ENCODE measurements around the gene UNC5A.

UNC5A gene

DNA sequence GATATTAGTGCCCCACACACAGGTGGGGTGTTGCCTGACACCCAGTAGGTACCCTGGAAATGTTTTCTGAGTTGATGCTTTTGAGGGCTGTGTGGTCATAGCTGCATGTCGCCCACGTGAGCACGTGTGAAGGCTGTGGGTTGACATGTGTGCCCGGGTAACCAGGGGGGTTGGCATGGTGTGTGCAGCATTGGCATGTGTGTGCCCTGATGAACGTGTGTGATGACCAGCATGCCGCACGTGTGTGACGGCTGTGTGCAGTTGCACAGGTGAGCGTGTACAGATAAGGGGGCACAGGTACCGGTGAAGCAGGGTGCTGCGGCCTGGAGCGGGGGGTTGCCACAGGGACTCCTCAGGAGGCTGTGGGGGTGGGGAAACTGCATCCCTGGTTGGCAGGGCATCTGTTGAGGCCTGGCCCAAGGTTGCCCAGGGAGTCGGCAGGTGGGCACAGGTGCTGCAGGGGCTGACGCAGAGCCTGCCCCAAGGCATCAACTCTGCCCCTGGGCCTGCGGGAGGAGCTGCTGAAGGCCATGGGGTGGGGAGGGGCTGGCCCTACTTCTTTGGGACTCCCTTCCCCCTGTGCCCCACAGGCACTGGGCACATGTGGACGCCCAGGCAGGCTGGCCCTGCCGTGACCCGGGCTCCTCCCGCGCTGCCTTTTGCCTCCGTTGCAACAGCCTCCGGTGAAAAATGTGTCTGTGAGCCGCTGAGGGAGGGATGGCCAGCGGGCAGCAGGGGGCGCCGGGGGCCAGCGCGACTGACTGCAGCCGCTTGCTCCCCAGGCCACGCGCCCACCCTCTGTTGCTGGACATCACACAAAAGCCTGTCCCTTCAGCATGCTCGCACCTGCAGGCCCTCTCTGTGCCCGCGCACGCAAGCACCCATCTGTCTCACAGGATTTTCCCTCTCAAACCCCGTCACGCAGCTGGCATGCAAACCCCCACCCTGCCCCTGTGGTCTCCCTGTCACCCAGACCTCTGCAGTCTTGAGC lies 2.2 kb downstream of the UNC5A start:
- no peak for DNase-seq (ENCODE audit: low read depth in 1 of 2, low spot score in 1 of 2)
- TF ChIP-seq JUND (IDR thresholded peaks at IDR 0.05; ENCODE audit: low read depth), result no peak
- in situ Hi-C loops (cut with HindIII; ENCODE audit: low pct_unique_long_range_greater_than_20kb, low sequenced_read_pairs), result no loop called here

DNA sequence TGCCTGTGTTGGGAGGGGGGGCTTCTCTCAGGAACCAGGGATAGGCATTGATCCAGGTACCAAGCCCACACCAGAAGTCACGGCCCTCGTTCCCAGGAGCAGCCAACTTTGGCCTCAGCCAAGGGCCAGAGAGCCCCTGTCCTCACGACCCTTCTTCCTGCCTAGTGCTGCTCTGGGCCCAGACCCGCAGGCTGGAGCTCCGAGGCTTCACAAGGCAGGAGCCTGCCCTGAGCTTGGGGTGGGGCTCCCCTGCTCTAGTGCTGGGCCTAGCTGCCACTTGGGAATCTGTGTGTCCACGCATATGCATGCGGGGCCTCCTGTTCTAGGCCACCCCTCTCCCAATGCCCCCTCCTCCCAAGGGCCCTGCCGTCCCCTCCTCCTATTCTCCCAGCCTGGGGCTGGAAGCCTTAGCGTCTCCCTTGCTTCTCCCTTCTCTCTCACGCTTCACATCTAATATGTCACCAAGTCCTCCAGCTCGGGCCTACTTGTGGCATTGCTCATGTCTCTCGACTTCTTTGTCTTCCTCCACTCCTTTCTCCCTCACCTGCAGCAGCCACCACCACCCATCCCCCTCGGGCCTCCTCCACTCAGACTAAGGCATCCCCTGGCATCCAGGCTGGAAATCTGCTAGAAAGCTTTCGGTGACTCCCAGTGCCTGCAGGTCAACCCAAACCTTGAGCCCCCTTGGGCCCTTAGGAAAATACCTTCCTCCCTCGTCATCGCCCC lies 3.4 kb downstream of the UNC5A start:
- no peak for DNase-seq (ENCODE audit: low read depth in 1 of 2, low spot score in 1 of 2)
- in situ Hi-C loops (cut with HindIII; ENCODE audit: low pct_unique_long_range_greater_than_20kb, low sequenced_read_pairs), result no loop called here
- no peak for TF ChIP-seq JUND (IDR thresholded peaks at IDR 0.05; ENCODE audit: low read depth)

DNA sequence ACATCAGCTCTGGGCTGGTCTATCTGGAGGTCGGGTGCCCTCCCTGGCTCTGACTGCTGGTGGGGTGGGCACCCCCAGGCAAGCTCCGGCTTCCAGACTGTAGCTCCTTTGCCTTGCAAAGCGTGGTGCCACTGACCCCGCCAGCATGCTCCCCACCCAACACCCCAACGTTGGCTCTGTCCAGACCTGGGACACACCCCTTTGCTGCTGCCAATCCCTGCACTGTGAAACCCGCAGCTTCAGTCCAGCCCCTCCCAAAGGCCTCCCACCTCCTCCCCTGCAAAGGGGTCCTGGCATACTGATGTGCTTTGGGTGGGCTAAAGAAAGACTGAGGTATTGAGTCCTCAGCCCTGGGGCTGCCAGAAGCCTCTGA lies 3.9 kb downstream of the UNC5A start:
- TF ChIP-seq JUND (IDR thresholded peaks at IDR 0.05; ENCODE audit: low read depth), result no peak
- in situ Hi-C loops (cut with HindIII; ENCODE audit: low pct_unique_long_range_greater_than_20kb, low sequenced_read_pairs), result no loop called here
- DNase-seq (ENCODE audit: low read depth in 1 of 2, low spot score in 1 of 2), result no peak

DNA sequence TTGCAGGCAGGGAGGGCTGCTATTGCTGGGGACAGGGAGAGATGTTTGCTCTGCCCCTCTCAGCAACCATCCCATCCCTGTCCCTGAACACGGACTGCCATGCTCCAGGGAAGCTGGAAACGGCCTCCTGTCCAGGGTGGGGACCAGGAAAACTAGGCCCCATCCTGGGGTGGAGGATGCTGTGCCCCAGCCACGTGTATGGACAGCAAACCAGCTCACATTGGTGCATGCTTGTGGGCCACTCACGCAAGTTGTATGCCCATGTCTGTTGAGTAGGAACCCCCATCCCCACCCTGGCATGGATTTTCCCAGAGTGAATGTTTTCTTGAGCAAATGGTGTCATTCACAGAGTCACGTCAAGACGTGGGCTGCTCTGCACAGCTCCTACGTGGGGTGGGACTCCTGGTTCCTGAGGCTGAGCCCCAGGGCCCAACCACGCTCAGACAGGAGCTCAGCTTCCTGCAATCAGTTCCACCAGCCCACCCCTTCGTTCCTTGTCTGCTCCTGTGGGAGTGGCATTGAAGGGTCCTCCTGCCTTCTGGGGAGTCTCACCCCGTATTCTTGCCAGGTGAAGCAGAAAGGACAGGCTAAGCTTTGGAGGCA lies 4.6 kb downstream of the UNC5A start:
- in situ Hi-C loops (cut with HindIII; ENCODE audit: low pct_unique_long_range_greater_than_20kb, low sequenced_read_pairs), result no loop called here
- no peak for DNase-seq (ENCODE audit: low read depth in 1 of 2, low spot score in 1 of 2)
- no peak for TF ChIP-seq JUND (IDR thresholded peaks at IDR 0.05; ENCODE audit: low read depth)

DNA sequence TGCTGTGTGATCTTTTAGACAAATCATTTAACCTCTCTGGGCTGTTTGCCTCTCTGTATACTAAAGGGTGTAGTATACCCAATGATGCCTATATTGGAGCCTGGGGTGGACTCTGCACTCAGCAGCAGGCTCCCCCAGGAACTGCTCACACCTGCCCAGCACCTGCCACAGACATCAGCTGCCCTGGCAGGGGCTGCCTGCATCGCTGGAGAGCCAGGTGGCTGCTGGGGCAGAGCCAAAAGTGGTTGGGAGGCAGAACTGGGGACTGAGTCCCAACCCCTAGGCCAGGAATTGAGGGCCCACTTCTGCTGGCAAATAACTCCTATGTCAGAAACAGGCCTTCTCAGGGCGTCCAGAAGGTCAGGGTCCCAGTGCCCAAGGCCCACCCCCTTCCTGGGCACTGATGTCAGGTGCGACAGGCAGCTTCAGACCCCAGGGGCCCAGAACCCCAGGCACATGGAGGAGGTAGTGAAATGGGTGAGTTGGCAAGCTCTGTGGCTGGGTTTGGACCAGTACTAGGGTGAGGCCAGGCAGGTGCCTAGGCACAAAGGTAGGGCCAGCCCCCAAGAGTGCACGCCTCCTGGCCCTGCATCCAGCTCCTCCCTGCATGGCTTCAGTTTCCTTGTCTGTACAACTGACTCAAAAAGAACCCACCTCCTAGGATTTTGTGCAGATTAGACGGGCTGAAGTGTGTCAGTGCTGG lies 5.8 kb downstream of the UNC5A start:
- DNase-seq (ENCODE audit: low read depth in 1 of 2, low spot score in 1 of 2), result no peak
- TF ChIP-seq JUND (IDR thresholded peaks at IDR 0.05; ENCODE audit: low read depth), result no peak
- in situ Hi-C loops (cut with HindIII; ENCODE audit: low pct_unique_long_range_greater_than_20kb, low sequenced_read_pairs), result no loop called here

DNA sequence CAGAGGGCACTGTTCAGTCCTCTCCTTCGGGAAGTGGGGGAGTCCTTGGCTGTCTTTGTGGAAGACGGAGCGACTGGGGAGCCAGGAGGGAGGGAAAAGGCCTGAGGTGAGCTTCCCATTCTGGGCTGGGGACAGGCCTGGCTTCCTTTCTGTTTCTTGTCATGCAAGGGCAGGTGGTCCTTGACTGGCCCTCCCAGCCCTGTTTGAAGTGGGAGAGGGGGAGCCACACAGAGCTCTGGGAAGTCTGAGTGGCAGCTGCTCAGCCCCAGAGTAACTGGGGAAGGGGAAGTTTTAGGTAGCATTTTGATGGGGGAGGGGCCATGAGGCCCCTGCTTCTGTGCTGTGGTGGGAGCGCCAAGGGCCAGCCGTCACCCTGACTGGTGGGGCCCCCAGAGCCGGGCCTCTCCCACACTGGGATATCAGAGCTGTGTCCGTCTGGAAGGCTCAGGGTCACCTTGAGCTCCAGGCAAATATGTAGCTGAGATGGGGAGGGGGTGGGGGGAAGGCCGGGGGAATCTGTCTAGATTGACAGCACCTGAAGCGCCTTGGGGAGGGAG lies 6.5 kb downstream of the UNC5A start:
- TF ChIP-seq JUND (IDR thresholded peaks at IDR 0.05; ENCODE audit: low read depth), result no peak
- DNase-seq (ENCODE audit: low read depth in 1 of 2, low spot score in 1 of 2), result no peak
- in situ Hi-C loops (cut with HindIII; ENCODE audit: low pct_unique_long_range_greater_than_20kb, low sequenced_read_pairs), result no loop called here

DNA sequence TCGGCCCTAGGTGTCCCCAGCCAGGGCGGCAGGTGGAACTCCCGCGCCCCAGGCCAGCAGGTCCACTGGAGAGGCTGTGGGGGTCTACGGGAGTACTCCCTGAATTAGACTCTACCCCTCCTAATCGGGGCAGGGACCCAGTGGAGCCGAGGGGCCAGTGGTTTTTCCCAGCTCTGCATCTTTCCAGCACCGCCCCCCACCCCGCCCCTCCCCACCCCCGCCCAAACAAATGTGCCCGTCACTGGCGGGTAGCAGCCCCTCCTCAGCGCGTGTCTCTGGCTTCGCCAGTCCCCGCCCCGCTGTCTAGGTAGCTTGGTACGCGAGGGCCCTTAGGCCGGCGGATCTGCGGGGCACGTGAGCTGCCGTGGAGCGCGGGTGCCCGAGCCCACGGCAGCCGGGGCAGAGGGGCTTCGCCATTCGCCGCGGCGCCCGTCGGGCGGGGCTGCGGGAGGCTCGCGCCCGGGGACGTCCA lies 7.0 kb downstream of the UNC5A start:
- in situ Hi-C loops (cut with HindIII; ENCODE audit: low pct_unique_long_range_greater_than_20kb, low sequenced_read_pairs), result no loop called here
- TF ChIP-seq JUND (IDR thresholded peaks at IDR 0.05; ENCODE audit: low read depth), result no peak
- DNase-seq (ENCODE audit: low read depth in 1 of 2, low spot score in 1 of 2), result no peak

DNA sequence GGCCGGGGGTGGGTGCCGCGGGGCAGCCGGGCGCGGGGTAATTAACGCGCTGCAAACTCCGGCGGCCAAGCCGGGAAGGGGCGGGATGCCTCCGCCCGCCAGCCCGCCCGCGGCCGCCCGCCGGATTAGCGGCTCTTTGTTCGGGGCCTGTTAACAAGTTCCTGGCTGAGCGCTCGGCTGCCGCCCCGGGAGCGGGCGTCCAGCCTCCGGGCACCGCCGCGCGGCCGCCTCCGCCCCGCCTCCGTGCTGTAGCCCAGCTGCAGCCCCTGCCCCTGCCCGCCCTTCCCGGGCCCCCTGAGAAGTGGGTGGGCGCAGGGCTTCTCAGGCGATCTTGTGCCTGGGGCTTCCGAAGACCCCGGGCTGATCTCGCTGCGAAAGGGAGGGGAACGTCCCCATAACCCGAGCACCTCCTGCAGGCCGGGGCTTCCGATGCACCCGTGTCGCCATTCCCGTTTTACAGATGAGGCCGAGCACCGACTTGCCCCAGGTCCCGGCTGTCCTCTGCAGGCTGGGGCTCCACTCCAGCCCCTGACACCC lies 7.5 kb downstream of the UNC5A start:
- DNase-seq (ENCODE audit: low read depth in 1 of 2, low spot score in 1 of 2), result no peak
- in situ Hi-C loops (cut with HindIII; ENCODE audit: low pct_unique_long_range_greater_than_20kb, low sequenced_read_pairs), result no loop called here
- no peak for TF ChIP-seq JUND (IDR thresholded peaks at IDR 0.05; ENCODE audit: low read depth)

DNA sequence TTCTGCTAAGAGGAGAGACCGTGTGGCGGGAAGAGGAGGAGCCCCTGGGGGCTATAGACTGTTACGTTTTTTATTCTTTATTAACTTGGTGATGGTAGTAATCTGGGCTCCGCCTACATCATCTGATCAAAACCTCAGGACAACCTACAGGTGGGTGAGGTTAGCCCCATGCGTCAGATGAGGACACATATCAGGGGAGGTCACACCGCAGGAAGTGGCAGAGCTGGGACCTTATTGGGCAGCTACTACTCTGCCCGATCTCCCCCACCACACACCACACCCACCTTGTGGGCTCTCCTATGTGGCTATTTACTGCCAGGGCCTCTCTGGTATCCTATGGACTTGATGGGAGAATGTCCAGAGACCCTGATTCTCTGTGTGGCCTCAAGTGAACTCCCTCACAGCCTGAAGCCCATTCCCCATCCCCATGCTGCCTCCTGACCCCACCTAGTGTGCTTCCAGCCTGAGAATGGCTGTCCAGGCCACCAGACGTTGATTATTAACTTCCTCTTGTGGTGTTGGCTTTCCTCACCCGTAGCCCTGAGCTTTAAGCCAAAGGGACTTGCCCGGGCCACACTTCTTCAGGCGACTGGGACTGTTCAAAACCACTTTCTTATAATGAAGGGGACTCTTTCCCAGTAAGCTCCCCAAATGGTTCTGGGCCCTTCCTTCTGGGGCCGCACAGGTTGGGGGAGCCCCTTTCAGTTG lies 8.2 kb downstream of the UNC5A start:
- in situ Hi-C loops (cut with HindIII; ENCODE audit: low pct_unique_long_range_greater_than_20kb, low sequenced_read_pairs), result no loop called here

DNA sequence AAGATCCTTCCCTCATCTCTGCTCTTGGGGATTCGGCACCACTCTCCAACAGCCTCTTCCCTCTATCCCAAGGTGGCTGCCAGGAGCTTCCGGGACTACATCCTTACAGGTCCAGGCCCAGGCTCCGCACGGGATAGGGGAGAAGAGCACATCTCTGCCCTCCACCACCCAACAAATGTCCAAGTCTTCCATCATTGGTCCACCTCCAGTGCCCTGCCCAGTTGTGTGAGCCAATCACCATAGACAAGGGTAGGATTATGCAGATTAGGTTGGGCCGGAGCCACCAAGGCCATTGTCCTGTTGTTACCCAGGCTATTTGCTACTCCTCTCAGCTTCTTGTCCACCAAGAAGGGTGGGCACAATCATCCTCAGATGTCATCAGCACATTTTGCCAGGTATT lies 9.1 kb downstream of the UNC5A start:
- in situ Hi-C loops (cut with HindIII; ENCODE audit: low pct_unique_long_range_greater_than_20kb, low sequenced_read_pairs), result no loop called here
- DNase-seq (ENCODE audit: low read depth in 1 of 2, low spot score in 1 of 2), result peak in 1 of 2 experiments; percentile 81
- no peak for TF ChIP-seq JUND (IDR thresholded peaks at IDR 0.05; ENCODE audit: low read depth)

More for the DNA sequence above, 8.2 kb downstream of the UNC5A start:
- no peak for TF ChIP-seq JUND (IDR thresholded peaks at IDR 0.05; ENCODE audit: low read depth)
- no peak for DNase-seq (ENCODE audit: low read depth in 1 of 2, low spot score in 1 of 2)

DNA sequence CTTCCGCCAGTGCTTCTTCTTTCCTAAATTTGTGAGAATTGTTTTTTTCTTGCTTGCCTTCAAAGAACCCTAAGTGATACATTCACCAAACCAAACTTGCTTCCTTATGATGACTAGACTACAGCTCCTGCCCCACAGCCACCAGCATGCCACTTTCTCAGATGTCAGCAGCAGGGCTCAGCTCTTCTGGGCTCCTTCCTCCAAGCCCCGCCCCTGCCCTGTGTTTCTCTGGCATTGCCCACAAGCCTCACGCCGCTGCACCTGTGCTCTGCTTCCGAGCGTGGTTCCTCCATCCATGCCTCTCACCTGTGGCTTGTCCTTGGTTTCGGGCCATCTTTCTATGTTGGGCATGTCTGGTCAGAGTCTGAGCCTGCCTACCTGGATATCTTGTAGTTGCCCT lies 10.6 kb downstream of the UNC5A start:
- in situ Hi-C loops (cut with HindIII; ENCODE audit: low pct_unique_long_range_greater_than_20kb, low sequenced_read_pairs), result no loop called here
- no peak for DNase-seq (ENCODE audit: low read depth in 1 of 2, low spot score in 1 of 2)
- TF ChIP-seq JUND (IDR thresholded peaks at IDR 0.05; ENCODE audit: low read depth), result no peak

Measured in T47D (cell line).